Sigmoid colon (tissue), 7 donors: ENCODE measurements around the gene NXPH4. TPM values are rescaled to one million over a fixed set of nuclear protein-coding genes. Genes with fewer than 3 reads are reported as not detected.

ENCODE experiments used
- DNase-seq: peaks from one replicate; pipeline ENCODE4 v3.0.0-alpha.2; 2019
- H3K27ac ChIP-seq, 4 donors: fragments of 200-600 bp; sonication (generic); one replicate each; pipeline ENCODE4 v1.5.1; 2016 to 2019; ENCODE audit warnings: mild to moderate bottlenecking in 1 of 4
- H3K27me3 ChIP-seq, 3 donors: fragments of 200-600 bp; sonication (generic); one replicate each; pipeline ENCODE4 v1.5.1; 2019; ENCODE audit warnings: mild to moderate bottlenecking in 1 of 3
- H3K36me3 ChIP-seq, 4 donors: fragments of 200-600 bp; sonication (generic); one replicate each; pipeline ENCODE4 v1.5.1; 2016 to 2019
- H3K4me1 ChIP-seq, 4 donors: fragments of 200-600 bp; sonication (generic); one replicate each; pipeline ENCODE4 v1.5.1; 2017 to 2019
- H3K4me3 ChIP-seq, 4 donors: fragments of 200-600 bp; sonication (generic); one replicate each; pipeline ENCODE4 v1.5.1; 2017 to 2019; ENCODE audit warnings: mild to moderate bottlenecking in 2 of 4, moderate library complexity in 1 of 4
- H3K9me3 ChIP-seq, 4 donors: fragments of 200-600 bp in 3 of 4; sonication (generic) in 3 of 4; one replicate each; pipeline versions ENCODE4 v1.5.1 to v1.6.1; 2013 to 2019
- EP300 ChIP-seq, 4 donors: sonication (generic); formaldehyde crosslinking; IDR thresholded peaks; one replicate each; pipeline ENCODE4 v1.6.1; 2017; ENCODE audit warnings: antibody characterized with exemption in 4 of 4
- POLR2A ChIP-seq, 2 donors: fragments of 450-650 bp; IDR thresholded peaks; one replicate each; pipeline ENCODE4 v1.6.1; 2016; ENCODE audit warnings: antibody characterized with exemption in 2 of 2, mild to moderate bottlenecking in 2 of 2, moderate library complexity in 2 of 2
- POLR2AphosphoS5 ChIP-seq, 4 donors: sonication (generic); formaldehyde crosslinking; IDR thresholded peaks; one replicate each; pipeline ENCODE4 v1.6.1; 2017; ENCODE audit warnings: antibody characterized with exemption in 4 of 4
- WGBS, 2 donors: extraction: QIAGEN DNeasy Blood & Tissue Kit; methylation state at CpG; one replicate each; pipeline ENCODE4 v1.1.7; 2013; 5-methylcytosine and 5-hydroxymethylcytosine counted together
- intact Hi-C: fragments of 100-400 bp; cut with DNase I; formaldehyde crosslinking; loops from one replicate; pipeline ENCODE4 v1.15.1; 2023
- polyA plus RNA-seq, 3 donors: library from polyadenylated mRNA; stranded (reverse); fragments of 200-250 nt; gene quantifications; one replicate each; pipeline ENCODE4 v1.2.3, GENCODE V29; 2013
- small RNA-seq, 3 donors: library from RNA; depleted of rRNA; stranded (forward); fragments of <200 nt; gene quantifications; one replicate each; pipeline ENCODE3, GENCODE V24; 2016
- total RNA-seq, 4 donors: library from RNA; depleted of rRNA; stranded (reverse); fragments of >200 nt; gene quantifications; one replicate each; pipeline ENCODE4 v1.1.0, GENCODE V29; 2016
- TF ChIP-seq, protein P1 (sequence below), 4 experiments: fragments of 450-650 bp in 3 of 4; fragments of 200-600 bp in 1 of 4; IDR thresholded peaks; one replicate each; pipeline ENCODE4 v1.5.1; 2016 to 2019; ENCODE audit warnings: antibody characterized with exemption in 4 of 4, mild to moderate bottlenecking in 3 of 4, moderate library complexity in 2 of 4
- donor health status: healthy with polysubstance abuse.
- donor health status: Bipolar disorder and iron deficiency.
- donor health status: healthy.

NXPH4 gene
- total and polyA plus RNA-seq, 7 donors, result 0.13 TPM; not detected in 6

DNA sequence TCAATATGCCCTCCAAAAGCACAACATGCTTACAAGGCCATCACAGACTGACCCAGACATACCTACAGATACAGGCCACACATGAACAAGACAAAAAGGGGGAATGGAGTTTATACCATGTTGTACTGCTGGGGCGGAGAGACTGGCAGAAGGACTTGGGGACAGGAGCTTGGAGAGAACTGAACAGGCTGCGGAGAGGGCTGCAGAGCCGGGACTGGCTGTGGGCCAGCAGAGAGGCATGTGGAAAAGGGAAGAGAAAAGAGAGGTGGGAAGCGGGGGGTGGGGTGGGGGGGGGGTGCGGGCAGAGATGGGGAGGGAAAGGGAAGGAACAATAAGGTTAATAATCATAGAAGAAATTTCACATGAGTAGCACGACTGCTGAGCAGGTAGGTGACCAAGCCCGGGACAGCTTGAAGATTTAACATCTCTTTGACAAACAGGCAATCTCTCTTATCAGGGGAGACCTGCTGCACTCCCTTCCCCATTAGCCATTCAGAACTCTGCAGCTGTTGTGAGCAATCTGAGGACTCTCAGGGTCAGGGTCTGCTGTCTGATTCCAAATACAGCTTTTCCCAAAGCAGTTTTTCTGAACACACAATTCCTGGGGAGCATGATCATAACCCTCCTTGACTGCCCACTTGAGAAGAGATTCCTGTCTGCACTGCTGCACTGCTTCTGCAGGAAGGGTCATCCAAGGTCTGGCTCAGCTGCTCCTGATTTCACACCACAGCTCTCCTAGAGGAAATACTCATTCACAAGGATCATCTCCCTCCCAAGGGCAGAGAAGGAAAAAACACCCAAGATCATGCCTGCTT lies 56.0 kb downstream of the NXPH4 start:
- H3K4me3 ChIP-seq, result no peak overlapping the region
- no peaks in the 10 kb centered on the region for H3K27me3 ChIP-seq
- H3K36me3 ChIP-seq, result peaks cover 8 to 94% (median 26%) of the 10 kb centered on the region in 4 donors
- intact Hi-C loops, result no loop called here
- no peak for TF ChIP-seq EP300 (IDR thresholded peaks at IDR 0.05)
- WGBS, 2 donors, result 84 to 87% methylated on average over 7 of the region's 7 CpGs
- H3K9me3 ChIP-seq, result no peaks in the 10 kb centered on the region
- peaks cover 0 to 4% (median 0%) of the 10 kb centered on the region in 4 donors for H3K4me1 ChIP-seq
- DNase-seq, result no peak
- no peak overlapping the region for H3K27ac ChIP-seq

DNA sequence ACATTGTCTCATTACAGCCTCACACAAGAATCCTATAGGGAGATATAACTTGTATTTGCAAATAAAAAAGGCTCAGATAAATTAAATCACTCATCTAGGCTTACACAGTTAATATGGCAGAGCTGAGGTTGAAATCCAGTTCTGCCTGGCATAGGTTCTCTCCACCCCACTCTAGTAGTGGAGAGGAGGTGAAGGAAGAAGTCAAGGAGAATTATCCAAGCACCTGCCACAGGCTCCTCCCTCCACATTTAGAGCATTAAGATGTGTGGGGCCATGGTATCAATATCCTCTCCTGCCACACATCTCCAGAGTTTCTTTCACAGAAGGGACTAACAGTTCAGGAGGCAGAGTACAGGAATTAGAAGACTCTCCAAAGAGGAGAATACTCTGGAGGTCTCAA lies 56.9 kb downstream of the NXPH4 start:
- TF ChIP-seq, protein P1, sequence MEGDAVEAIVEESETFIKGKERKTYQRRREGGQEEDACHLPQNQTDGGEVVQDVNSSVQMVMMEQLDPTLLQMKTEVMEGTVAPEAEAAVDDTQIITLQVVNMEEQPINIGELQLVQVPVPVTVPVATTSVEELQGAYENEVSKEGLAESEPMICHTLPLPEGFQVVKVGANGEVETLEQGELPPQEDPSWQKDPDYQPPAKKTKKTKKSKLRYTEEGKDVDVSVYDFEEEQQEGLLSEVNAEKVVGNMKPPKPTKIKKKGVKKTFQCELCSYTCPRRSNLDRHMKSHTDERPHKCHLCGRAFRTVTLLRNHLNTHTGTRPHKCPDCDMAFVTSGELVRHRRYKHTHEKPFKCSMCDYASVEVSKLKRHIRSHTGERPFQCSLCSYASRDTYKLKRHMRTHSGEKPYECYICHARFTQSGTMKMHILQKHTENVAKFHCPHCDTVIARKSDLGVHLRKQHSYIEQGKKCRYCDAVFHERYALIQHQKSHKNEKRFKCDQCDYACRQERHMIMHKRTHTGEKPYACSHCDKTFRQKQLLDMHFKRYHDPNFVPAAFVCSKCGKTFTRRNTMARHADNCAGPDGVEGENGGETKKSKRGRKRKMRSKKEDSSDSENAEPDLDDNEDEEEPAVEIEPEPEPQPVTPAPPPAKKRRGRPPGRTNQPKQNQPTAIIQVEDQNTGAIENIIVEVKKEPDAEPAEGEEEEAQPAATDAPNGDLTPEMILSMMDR (IDR thresholded peaks at IDR 0.05), result no peak
- no peak for TF ChIP-seq EP300 (IDR thresholded peaks at IDR 0.05)
- TF ChIP-seq POLR2A (IDR thresholded peaks at IDR 0.05), result no peak
- TF ChIP-seq POLR2AphosphoS5 (IDR thresholded peaks at IDR 0.05), result no peak
- peaks cover 8 to 94% (median 27%) of the 10 kb centered on the region in 4 donors for H3K36me3 ChIP-seq
- intact Hi-C loops, result no loop called here

More for the DNA sequence above, 56.9 kb downstream of the NXPH4 start:
- Histone ChIP-seq H3K27ac (no peak overlapping the region), H3K4me3 (no peak overlapping the region), H3K9me3 (no peaks in the 10 kb centered on the region), H3K27me3 (no peaks in the 10 kb centered on the region), H3K4me1 (peaks cover 0 to 4% (median 0%) of the 10 kb centered on the region in 4 donors)
- DNase-seq, result no peak

Small RNA genes lying within 50 kb of the gene (small RNA-seq; reads per million reads assigned to genes)
- gene MIR1228, result 0.06 to 0.54 (median 0.51) reads per million in 3 donors

Other genes starting within 250 kb of the NXPH4 start
- 1 to 10 TPM; 5.0 to 6.4 (median 5.6) TPM for gene ZBTB39, start 210.2 kb upstream of the NXPH4 start, total RNA-seq
- gene ZBTB39, start 210.2 kb upstream of the NXPH4 start, polyA plus RNA-seq, result 1 to 10 TPM in 2 of 3 donors, under 1 TPM in 1; 0.69 to 2.6 (median 1.2) TPM
- 1 to 10 TPM in 2 of 4 donors, under 1 TPM in 1, not detected in 1; 0.66 to 4.5 (median 3.9) TPM for gene TAC3, start 200.3 kb upstream of the NXPH4 start, total RNA-seq
- 1 to 10 TPM in 1 of 3 donors, not detected in 2; 4.1 TPM for gene TAC3, start 200.3 kb upstream of the NXPH4 start, polyA plus RNA-seq
- 1 to 10 TPM in 2 of 4 donors, under 1 TPM in 2; 0.71 to 7.2 (median 1.3) TPM for gene MYO1A, start 166.7 kb upstream of the NXPH4 start, total RNA-seq
- 100 to 1,000 TPM in 2 of 3 donors, 10 to 100 TPM in 1; 89.5 to 112 (median 103) TPM for gene MYO1A, start 166.7 kb upstream of the NXPH4 start, polyA plus RNA-seq
- 10 to 100 TPM; 11.5 to 13.6 (median 12.7) TPM for gene NEMP1, start 138.0 kb upstream of the NXPH4 start, total RNA-seq
- gene NEMP1, start 138.0 kb upstream of the NXPH4 start, polyA plus RNA-seq, result 1 to 10 TPM in 1 of 3 donors, under 1 TPM in 2; 0.60 to 6.2 (median 0.92) TPM
- gene NAB2, start 127.7 kb upstream of the NXPH4 start, total RNA-seq, result 10 to 100 TPM; 24.8 to 28.9 (median 27.4) TPM
- gene NAB2, start 127.7 kb upstream of the NXPH4 start, polyA plus RNA-seq, result 1 to 10 TPM; 2.5 to 9.5 (median 5.4) TPM
- gene STAT6, start 105.4 kb upstream of the NXPH4 start, total RNA-seq, result 100 to 1,000 TPM; 105 to 163 (median 113) TPM
- 100 to 1,000 TPM in 2 of 3 donors, 10 to 100 TPM in 1; 66.1 to 210 (median 123) TPM for gene STAT6, start 105.4 kb upstream of the NXPH4 start, polyA plus RNA-seq
- 100 to 1,000 TPM; 147 to 262 (median 204) TPM for gene LRP1, start 88.3 kb upstream of the NXPH4 start, total RNA-seq
- gene LRP1, start 88.3 kb upstream of the NXPH4 start, polyA plus RNA-seq, result 10 to 100 TPM; 11.4 to 57.9 (median 14.1) TPM
- gene LRP1-AS, start 69.2 kb upstream of the NXPH4 start, total RNA-seq, result not detected
- gene LRP1-AS, start 69.2 kb upstream of the NXPH4 start, polyA plus RNA-seq, result not detected
- 10 to 100 TPM; 24.6 to 52.2 (median 34.5) TPM for gene SHMT2, start 12.9 kb downstream of the NXPH4 start, total RNA-seq
- 100 to 1,000 TPM in 1 of 3 donors, 10 to 100 TPM in 2; 26.6 to 100 (median 29.4) TPM for gene SHMT2, start 12.9 kb downstream of the NXPH4 start, polyA plus RNA-seq
- 1 to 10 TPM in 3 of 4 donors, under 1 TPM in 1; 0.41 to 2.8 (median 1.8) TPM for gene STAC3, start 34.4 kb downstream of the NXPH4 start, total RNA-seq
- 1 to 10 TPM; 1.2 to 4.6 (median 1.8) TPM for gene STAC3, start 34.4 kb downstream of the NXPH4 start, polyA plus RNA-seq
- gene R3HDM2, start 214.2 kb downstream of the NXPH4 start, total RNA-seq, result 10 to 100 TPM; 28.3 to 37.7 (median 28.5) TPM
- gene R3HDM2, start 214.2 kb downstream of the NXPH4 start, polyA plus RNA-seq, result 10 to 100 TPM; 10.9 to 26.2 (median 14.4) TPM
- gene INHBC, start 218.0 kb downstream of the NXPH4 start, total RNA-seq, result not detected
- not detected for gene INHBC, start 218.0 kb downstream of the NXPH4 start, polyA plus RNA-seq
- under 1 TPM in 1 of 4 donors, not detected in 3; 0.36 TPM for gene INHBE, start 238.5 kb downstream of the NXPH4 start, total RNA-seq
- under 1 TPM in 1 of 3 donors, not detected in 2; 0.09 TPM for gene INHBE, start 238.5 kb downstream of the NXPH4 start, polyA plus RNA-seq
- gene GLI1, start 243.0 kb downstream of the NXPH4 start, total RNA-seq, result 1 to 10 TPM in 2 of 4 donors, under 1 TPM in 1, not detected in 1; 0.71 to 3.9 (median 1.8) TPM
- 1 to 10 TPM in 1 of 3 donors, under 1 TPM in 1, not detected in 1; 0.60 to 1.5 TPM for gene GLI1, start 243.0 kb downstream of the NXPH4 start, polyA plus RNA-seq